ENCODE measurements around the gene TRIP6. TPM values are rescaled to one million over a fixed set of nuclear protein-coding genes. Genes with fewer than 3 reads are reported as not detected.

Gene TRIP6
- total RNA-seq, 1 experiment from 2014 or later, result 75.5 TPM

GRCh38 chr7:100896732-100897608 is 29.8 kb downstream of the TRIP6 start:
- Mint-ChIP-seq H3K9me3 (ENCODE audit: unreplicated experiment) (no peaks in the 10 kb centered on the region), H3K4me3 (ENCODE audit: unreplicated experiment) (peak overlapping the region; percentile 100), H3K27me3 (ENCODE audit: insufficient read depth, unreplicated experiment) (no peaks in the 10 kb centered on the region), H3K36me3 (ENCODE audit: insufficient read depth, unreplicated experiment) (peaks cover 16% of the 10 kb centered on the region), H3K4me1 (ENCODE audit: low read depth, unreplicated experiment) (peaks cover 32% of the 10 kb centered on the region), H3K27ac (ENCODE audit: unreplicated experiment) (peak overlapping the region; percentile 86)
- TF ChIP-seq, protein P1, sequence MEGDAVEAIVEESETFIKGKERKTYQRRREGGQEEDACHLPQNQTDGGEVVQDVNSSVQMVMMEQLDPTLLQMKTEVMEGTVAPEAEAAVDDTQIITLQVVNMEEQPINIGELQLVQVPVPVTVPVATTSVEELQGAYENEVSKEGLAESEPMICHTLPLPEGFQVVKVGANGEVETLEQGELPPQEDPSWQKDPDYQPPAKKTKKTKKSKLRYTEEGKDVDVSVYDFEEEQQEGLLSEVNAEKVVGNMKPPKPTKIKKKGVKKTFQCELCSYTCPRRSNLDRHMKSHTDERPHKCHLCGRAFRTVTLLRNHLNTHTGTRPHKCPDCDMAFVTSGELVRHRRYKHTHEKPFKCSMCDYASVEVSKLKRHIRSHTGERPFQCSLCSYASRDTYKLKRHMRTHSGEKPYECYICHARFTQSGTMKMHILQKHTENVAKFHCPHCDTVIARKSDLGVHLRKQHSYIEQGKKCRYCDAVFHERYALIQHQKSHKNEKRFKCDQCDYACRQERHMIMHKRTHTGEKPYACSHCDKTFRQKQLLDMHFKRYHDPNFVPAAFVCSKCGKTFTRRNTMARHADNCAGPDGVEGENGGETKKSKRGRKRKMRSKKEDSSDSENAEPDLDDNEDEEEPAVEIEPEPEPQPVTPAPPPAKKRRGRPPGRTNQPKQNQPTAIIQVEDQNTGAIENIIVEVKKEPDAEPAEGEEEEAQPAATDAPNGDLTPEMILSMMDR (IDR thresholded peaks at IDR 0.05; ENCODE audit: insufficient read depth in 1 of 2, low read depth in 1 of 2, low read length in 1 of 2, severe bottlenecking in 1 of 2, unreplicated experiment in 1 of 2), result peak; percentile 84 to 85
- peak in 1 of 2 experiments; percentile 70 for DNase-seq
- intact Hi-C loops (cut with micrococcal nuclease; ENCODE audit: unreplicated experiment), result loop anchor here (1.0 to 5.0 kb wide), 4 partner anchors 36 to 180 kb away; no protein-coding TSS in a partner anchor
- CTCF ChIA-PET, result interaction anchor here (1.0 kb wide), 1 partner anchor 50 kb away, joined by 3 read pairs; no protein-coding TSS in a partner anchor
- BruUV-seq (replicated peaks), result no TSS peak
- Histone ChIP-seq H3K4me1 (peaks cover 31% of the 10 kb centered on the region), H3K9me3 (no peaks in the 10 kb centered on the region), H3K27me3 (replicated peaks; ENCODE audit: control insufficient read depth, insufficient read depth, low read length) (no peaks in the 10 kb centered on the region), H3K4me3 (ENCODE audit: low read depth, low read length) (peak overlapping the region; percentile 50), H3K36me3 (ENCODE audit: control insufficient read depth, insufficient read depth, low read length) (no peaks in the 10 kb centered on the region)
- POLR2A ChIA-PET, result interaction anchor here (0.6 to 1.0 kb wide), 2 partner anchors 7 to 336 kb away, joined by 3 read pairs; no protein-coding TSS in a partner anchor

- H3K27me3 ChIP-seq (replicated peaks; ENCODE audit: control insufficient read depth, insufficient read depth, low read length), result no peaks in the 10 kb centered on the region
- no peaks in the 10 kb centered on the region for H3K9me3 ChIP-seq
- no peaks in the 10 kb centered on the region for H3K36me3 ChIP-seq (ENCODE audit: control insufficient read depth, insufficient read depth, low read length)
- Mint-ChIP-seq H3K36me3 (ENCODE audit: insufficient read depth, unreplicated experiment) (peaks cover 16% of the 10 kb centered on the region), H3K27me3 (ENCODE audit: insufficient read depth, unreplicated experiment) (no peaks in the 10 kb centered on the region), H3K4me3 (ENCODE audit: unreplicated experiment) (peak overlapping the region; percentile 70), H3K4me1 (ENCODE audit: low read depth, unreplicated experiment) (peaks cover 24% of the 10 kb centered on the region), H3K9me3 (ENCODE audit: unreplicated experiment) (no peaks in the 10 kb centered on the region), H3K27ac (ENCODE audit: unreplicated experiment) (peak overlapping the region; percentile 58)
- BruUV-seq (replicated peaks), result TSS peak; percentile 70
- DNase-seq, result peak; percentile 41 to 49
- ChIA-PET CTCF (interaction anchor here (0.9 to 1.0 kb wide), 2 partner anchors 49 to 68 kb away, joined by 3 to 4 read pairs; no protein-coding TSS in a partner anchor), POLR2A (interaction anchor here (0.6 to 1.0 kb wide), 2 partner anchors 8 to 335 kb away, joined by 3 read pairs; no protein-coding TSS in a partner anchor)
- H3K4me3 ChIP-seq (ENCODE audit: low read depth, low read length), result no peak overlapping the region
- TF ChIP-seq, protein P1 (IDR thresholded peaks at IDR 0.05; ENCODE audit: insufficient read depth in 1 of 2, low read depth in 1 of 2, low read length in 1 of 2, severe bottlenecking in 1 of 2, unreplicated experiment in 1 of 2), result no peak
- H3K4me1 ChIP-seq, result peaks cover 38% of the 10 kb centered on the region
- intact Hi-C loops (cut with micrococcal nuclease; ENCODE audit: unreplicated experiment), result loop anchor here (2.0 to 5.0 kb wide), 3 partner anchors 35 to 179 kb away; no protein-coding TSS in a partner anchor
Measured at GRCh38 chr7:100897772-100898454, 30.7 kb downstream of the TRIP6 start.

- Mint-ChIP-seq H3K9me3 (ENCODE audit: unreplicated experiment) (no peaks in the 10 kb centered on the region), H3K27ac (ENCODE audit: unreplicated experiment) (no peak overlapping the region), H3K36me3 (ENCODE audit: insufficient read depth, unreplicated experiment) (peaks cover 16% of the 10 kb centered on the region), H3K4me1 (ENCODE audit: low read depth, unreplicated experiment) (peaks cover 24% of the 10 kb centered on the region), H3K27me3 (ENCODE audit: insufficient read depth, unreplicated experiment) (no peaks in the 10 kb centered on the region), H3K4me3 (ENCODE audit: unreplicated experiment) (no peak overlapping the region)
- H3K27me3 ChIP-seq (replicated peaks; ENCODE audit: control insufficient read depth, insufficient read depth, low read length), result no peaks in the 10 kb centered on the region
- H3K9me3 ChIP-seq, result no peaks in the 10 kb centered on the region
- peaks cover 33% of the 10 kb centered on the region for H3K4me1 ChIP-seq
- H3K36me3 ChIP-seq (ENCODE audit: control insufficient read depth, insufficient read depth, low read length), result no peaks in the 10 kb centered on the region
- BruUV-seq (replicated peaks), result no TSS peak
- H3K4me3 ChIP-seq (ENCODE audit: low read depth, low read length), result no peak overlapping the region
- TF ChIP-seq, protein P1 (IDR thresholded peaks at IDR 0.05; ENCODE audit: insufficient read depth in 1 of 2, low read depth in 1 of 2, low read length in 1 of 2, severe bottlenecking in 1 of 2, unreplicated experiment in 1 of 2), result no peak
- no peak for DNase-seq
- intact Hi-C loops (cut with micrococcal nuclease; ENCODE audit: unreplicated experiment), result loop anchor here (5.0 kb wide), 1 partner anchor 178 kb away; no protein-coding TSS in a partner anchor
- POLR2A ChIA-PET, result interaction anchor here (0.6 kb wide), 1 partner anchor 159 kb away, joined by 8 read pairs; no protein-coding TSS in a partner anchor
- CTCF ChIA-PET, result no interaction called here
Measured at GRCh38 chr7:100899432-100899831, 32.2 kb downstream of the TRIP6 start.
